ENCODE results near the gene SPATA20. TPM values are rescaled to one million over a fixed set of nuclear protein-coding genes. Genes with fewer than 3 reads are reported as not detected.

SPATA20 gene
- total RNA-seq, 1 donor from 2014 or later, result 22.8 TPM

DNA sequence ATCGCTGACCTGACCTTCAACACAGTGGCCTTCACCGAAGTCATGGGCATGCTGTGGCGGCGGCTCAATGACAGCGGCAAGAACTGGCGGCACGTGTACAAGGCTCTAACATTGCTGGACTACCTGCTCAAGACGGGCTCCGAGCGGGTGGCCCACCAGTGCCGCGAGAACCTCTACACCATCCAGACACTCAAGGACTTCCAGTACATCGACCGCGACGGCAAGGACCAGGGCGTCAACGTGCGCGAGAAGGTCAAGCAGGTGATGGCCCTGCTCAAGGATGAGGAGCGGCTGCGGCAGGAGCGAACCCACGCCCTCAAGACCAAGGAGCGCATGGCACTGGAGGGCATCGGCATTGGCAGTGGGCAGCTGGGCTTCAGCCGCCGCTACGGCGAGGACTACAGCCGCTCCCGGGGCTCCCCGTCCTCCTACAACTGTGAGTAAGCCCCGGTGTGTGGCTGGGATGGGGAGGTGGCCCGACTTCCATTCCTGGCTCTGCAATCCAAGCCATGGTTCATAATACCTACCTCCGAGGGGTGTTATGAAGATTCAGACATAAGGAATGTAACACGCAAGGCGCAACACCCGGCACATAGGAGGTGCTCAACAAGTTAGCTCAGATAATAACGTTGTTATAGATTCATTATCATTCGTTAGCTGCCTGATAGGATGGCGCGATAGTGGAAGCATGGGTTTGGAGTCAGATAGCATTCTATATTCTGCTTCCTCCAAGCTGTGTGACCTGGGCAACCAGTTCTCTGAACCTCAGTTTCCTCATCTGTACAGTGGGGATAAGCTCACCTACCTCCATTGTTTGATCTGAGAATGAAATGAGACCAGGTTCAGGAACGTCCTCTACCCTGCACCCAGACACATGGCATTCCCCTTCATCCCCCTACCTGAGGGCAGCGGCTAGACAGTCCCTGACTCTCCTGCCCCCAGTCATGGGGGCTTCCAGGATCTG is 10.0 kb upstream of the SPATA20 start:
- H3K27me3 Mint-ChIP-seq (ENCODE audit: insufficient read depth, low read depth), result peaks cover 14% of the 10 kb centered on the region
- Histone ChIP-seq H3K9me3 (ENCODE audit: low read depth) (no peaks in the 10 kb centered on the region), H3K27me3 (peaks cover 44% of the 10 kb centered on the region), H3K9ac (no peak overlapping the region), H3K27ac (no peak overlapping the region), H3K4me2 (no peak overlapping the region), H4K20me1 (ENCODE audit: low read depth) (peaks cover 11% of the 10 kb centered on the region), H3K36me3 (no peaks in the 10 kb centered on the region), H3K4me1 (peaks cover 29% of the 10 kb centered on the region), H2AFZ (replicated peaks) (no peak overlapping the region), H3K4me3 (no peak overlapping the region), H3K79me2 (ENCODE audit: low read depth) (no peaks in the 10 kb centered on the region), H3F3A (ENCODE audit: low read depth) (no peaks in the 10 kb centered on the region)
- H3K4me3 Mint-ChIP-seq, result no peak overlapping the region
- H3K4me1 Mint-ChIP-seq, result peaks cover 39% of the 10 kb centered on the region
- no peak for DNase-seq (ENCODE audit: low spot score)
- no peaks in the 10 kb centered on the region for H3K9me3 Mint-ChIP-seq
- TF ChIP-seq CTCF (IDR thresholded peaks at IDR 0.05) (no peak), EZH2phosphoT487 (IDR thresholded peaks at IDR 0.05) (no peak), EZH2 (IDR thresholded peaks at IDR 0.05) (no peak)
- H3K27ac Mint-ChIP-seq, result peak overlapping the region; percentile 29
- H3K36me3 Mint-ChIP-seq, result no peaks in the 10 kb centered on the region

GRCh38 chr17:50537721-50538548 is 9.0 kb upstream of the SPATA20 start:
- peak overlapping the region; percentile 35 for H3K4me3 Mint-ChIP-seq
- TF ChIP-seq CTCF (IDR thresholded peaks at IDR 0.05) (no peak), EZH2phosphoT487 (IDR thresholded peaks at IDR 0.05) (no peak), EZH2 (IDR thresholded peaks at IDR 0.05) (no peak)
- peaks cover 14% of the 10 kb centered on the region for H3K27me3 Mint-ChIP-seq (ENCODE audit: insufficient read depth, low read depth)

GRCh38 chr17:50538549-50539410 is 8.2 kb upstream of the SPATA20 start:
- no peak overlapping the region for H3K4me3 ChIP-seq
- peaks cover 5% of the 10 kb centered on the region for H3K27me3 Mint-ChIP-seq (ENCODE audit: insufficient read depth, low read depth)
- H3K4me1 Mint-ChIP-seq, result peaks cover 38% of the 10 kb centered on the region
- H3K79me2 ChIP-seq (ENCODE audit: low read depth), result no peaks in the 10 kb centered on the region
- no peak overlapping the region for H3K4me2 ChIP-seq
- H3K4me3 Mint-ChIP-seq, result peak overlapping the region; percentile 57
- no peak overlapping the region for H3K9ac ChIP-seq
- no peak overlapping the region for H2AFZ ChIP-seq (replicated peaks)
- H3K36me3 ChIP-seq, result no peaks in the 10 kb centered on the region
- no peaks in the 10 kb centered on the region for H3K36me3 Mint-ChIP-seq
- H3K27me3 ChIP-seq, result peaks cover 25% of the 10 kb centered on the region
- no peak overlapping the region for H3K27ac ChIP-seq
- no peak for DNase-seq (ENCODE audit: low spot score)
- TF ChIP-seq CTCF (IDR thresholded peaks at IDR 0.05), result no peak
- no peaks in the 10 kb centered on the region for H3K9me3 Mint-ChIP-seq
- H3K4me1 ChIP-seq, result peaks cover 19% of the 10 kb centered on the region
- no peaks in the 10 kb centered on the region for H3K9me3 ChIP-seq (ENCODE audit: low read depth)
- peaks cover under 1% of the 10 kb centered on the region for H4K20me1 ChIP-seq (ENCODE audit: low read depth)
- peaks cover 13% of the 10 kb centered on the region for H3F3A ChIP-seq (ENCODE audit: low read depth)
- peak overlapping the region; percentile 83 for H3K27ac Mint-ChIP-seq

More at GRCh38 chr17:50537721-50538548, 9.0 kb upstream of the SPATA20 start:
- H3K27ac ChIP-seq, result no peak overlapping the region
- no peak overlapping the region for H2AFZ ChIP-seq (replicated peaks)
- H3K4me3 ChIP-seq, result no peak overlapping the region
- peaks cover 9% of the 10 kb centered on the region for H4K20me1 ChIP-seq (ENCODE audit: low read depth)
- H3K4me1 Mint-ChIP-seq, result peaks cover 43% of the 10 kb centered on the region
- H3K79me2 ChIP-seq (ENCODE audit: low read depth), result no peaks in the 10 kb centered on the region
- H3K9me3 Mint-ChIP-seq, result no peaks in the 10 kb centered on the region
- H3K4me1 ChIP-seq, result peaks cover 26% of the 10 kb centered on the region
- H3K9ac ChIP-seq, result no peak overlapping the region
- H3K27me3 ChIP-seq, result peaks cover 34% of the 10 kb centered on the region
- no peak overlapping the region for H3K4me2 ChIP-seq
- peaks cover 6% of the 10 kb centered on the region for H3F3A ChIP-seq (ENCODE audit: low read depth)
- H3K9me3 ChIP-seq (ENCODE audit: low read depth), result no peaks in the 10 kb centered on the region
- no peaks in the 10 kb centered on the region for H3K36me3 ChIP-seq
- peak overlapping the region; percentile 60 for H3K27ac Mint-ChIP-seq
- DNase-seq (ENCODE audit: low spot score), result no peak
- H3K36me3 Mint-ChIP-seq, result no peaks in the 10 kb centered on the region

All from neural progenitor cell (in vitro differentiated cells).